Activated CD8-positive, alpha-beta T cell treated with anti-CD3 and anti-CD28 coated beads for 36 hours (primary cell): ENCODE measurements around the gene ZNRF4. TPM values are rescaled to one million over a fixed set of nuclear protein-coding genes. Genes with fewer than 3 reads are reported as not detected.

Experiments used
- ATAC-seq: fragments of 200-7000 bp; cut with Tn5 transposase; one replicate; pipeline ENCODE4 v1.10.0; 2021; ENCODE audit warnings: mild to moderate bottlenecking, moderate library complexity
- CTCF ChIA-PET: fragments of 350-600 bp; sonication (Branson Sonifier 250); formaldehyde crosslinking; loops from one replicate; lab custom pipeline; 2021; ENCODE audit warnings: antibody characterized with exemption; lab: Charles Lee
- POLR2A ChIA-PET: fragments of 350-600 bp; sonication (Branson Sonifier 250); formaldehyde crosslinking; loops from one replicate; lab custom pipeline; 2021; ENCODE audit warnings: antibody characterized with exemption; lab: Charles Lee
- DNase-seq: peaks from one replicate; pipeline ENCODE4 v3.0.0-alpha.2; 2020
- H3K27ac Mint-ChIP-seq: one replicate; pipeline ENCODE4 v1.8.0; 2021; ENCODE audit warnings: mild to moderate bottlenecking, mixed read lengths
- H3K27me3 Mint-ChIP-seq: one replicate; pipeline ENCODE4 v1.8.0; 2021; ENCODE audit warnings: mixed read lengths
- H3K36me3 Mint-ChIP-seq: one replicate; pipeline ENCODE4 v1.8.0; 2021; ENCODE audit warnings: low read depth, mixed read lengths
- H3K4me1 Mint-ChIP-seq: one replicate; pipeline ENCODE4 v1.8.0; 2021; ENCODE audit warnings: low read depth, mixed read lengths
- H3K4me3 Mint-ChIP-seq: one replicate; pipeline ENCODE4 v1.8.0; 2021; ENCODE audit warnings: mild to moderate bottlenecking, moderate library complexity, mixed read lengths
- H3K9me3 Mint-ChIP-seq: one replicate; pipeline ENCODE4 v1.8.0; 2021; ENCODE audit warnings: mixed read lengths
- intact Hi-C: fragments of 100-400 bp; cut with micrococcal nuclease; formaldehyde crosslinking; loops from one replicate; pipeline ENCODE4 v1.10.0; 2022
- total RNA-seq, 2 experiments: library from RNA; stranded (reverse); gene quantifications; one replicate each; pipeline ENCODE4 v1.2.3, GENCODE V29; 2021
- TF ChIP-seq, protein P1 (sequence below): fragments of 200-600 bp; IDR thresholded peaks from one replicate; pipeline ENCODE4 v1.8.0; 2022; ENCODE audit warnings: antibody characterized with exemption, mild to moderate bottlenecking

The ZNRF4 gene
- total RNA-seq, 2 experiments from 2014 or later: not detected

DNA sequence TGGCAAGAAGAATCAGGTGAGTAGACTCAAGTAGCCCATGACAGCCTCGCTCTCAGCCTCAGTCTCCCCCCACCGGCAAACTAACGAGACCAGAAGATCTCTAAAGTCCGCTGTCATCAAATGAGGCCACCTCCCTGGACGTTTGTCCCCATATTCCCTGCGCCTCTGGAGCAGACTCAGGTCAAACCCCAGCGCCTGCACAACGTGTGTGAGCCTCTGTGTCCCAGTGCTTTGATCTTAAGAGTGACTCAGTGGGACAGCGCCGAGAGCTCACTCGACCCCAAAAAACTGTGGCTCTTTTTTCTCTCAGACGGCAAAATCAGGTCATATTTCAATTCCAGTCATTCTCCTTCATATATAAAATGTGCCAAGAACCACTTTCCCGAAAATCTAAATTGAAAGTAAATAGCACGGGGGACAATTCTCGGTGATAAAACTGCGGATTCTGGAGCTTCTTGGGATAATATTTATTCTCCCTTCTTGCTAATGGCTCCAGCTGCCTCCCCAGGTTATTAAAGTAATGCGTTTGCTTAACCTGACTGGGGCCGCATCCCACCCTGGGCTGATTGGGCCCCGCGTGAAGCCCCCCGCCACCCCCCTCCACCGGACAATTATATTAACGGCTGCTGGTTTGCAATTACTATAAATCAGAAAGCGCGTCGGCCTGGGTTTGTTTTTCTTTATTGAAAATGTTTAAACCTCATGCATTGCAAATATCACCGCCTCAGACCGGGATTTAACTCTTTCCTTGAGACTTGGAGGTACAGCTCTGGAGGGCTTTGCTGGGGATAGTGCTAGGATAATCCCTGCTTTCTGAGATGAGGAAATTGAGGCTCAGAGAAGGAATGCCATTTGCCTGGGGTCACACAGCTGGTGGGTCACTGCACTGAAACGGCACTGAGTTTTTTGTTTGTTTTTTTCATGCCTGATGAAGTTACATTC lies 37.5 kb upstream of the ZNRF4 start:
- Mint-ChIP-seq H3K4me1 (no peaks in the 10 kb centered on the region), H3K9me3 (no peaks in the 10 kb centered on the region), H3K4me3 (no peak overlapping the region), H3K27me3 (peaks cover 28% of the 10 kb centered on the region), H3K36me3 (no peaks in the 10 kb centered on the region), H3K27ac (no peak overlapping the region)
- ChIA-PET POLR2A (no interaction called here), CTCF (no interaction called here)
- TF ChIP-seq, protein P1, sequence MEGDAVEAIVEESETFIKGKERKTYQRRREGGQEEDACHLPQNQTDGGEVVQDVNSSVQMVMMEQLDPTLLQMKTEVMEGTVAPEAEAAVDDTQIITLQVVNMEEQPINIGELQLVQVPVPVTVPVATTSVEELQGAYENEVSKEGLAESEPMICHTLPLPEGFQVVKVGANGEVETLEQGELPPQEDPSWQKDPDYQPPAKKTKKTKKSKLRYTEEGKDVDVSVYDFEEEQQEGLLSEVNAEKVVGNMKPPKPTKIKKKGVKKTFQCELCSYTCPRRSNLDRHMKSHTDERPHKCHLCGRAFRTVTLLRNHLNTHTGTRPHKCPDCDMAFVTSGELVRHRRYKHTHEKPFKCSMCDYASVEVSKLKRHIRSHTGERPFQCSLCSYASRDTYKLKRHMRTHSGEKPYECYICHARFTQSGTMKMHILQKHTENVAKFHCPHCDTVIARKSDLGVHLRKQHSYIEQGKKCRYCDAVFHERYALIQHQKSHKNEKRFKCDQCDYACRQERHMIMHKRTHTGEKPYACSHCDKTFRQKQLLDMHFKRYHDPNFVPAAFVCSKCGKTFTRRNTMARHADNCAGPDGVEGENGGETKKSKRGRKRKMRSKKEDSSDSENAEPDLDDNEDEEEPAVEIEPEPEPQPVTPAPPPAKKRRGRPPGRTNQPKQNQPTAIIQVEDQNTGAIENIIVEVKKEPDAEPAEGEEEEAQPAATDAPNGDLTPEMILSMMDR: no peak
- intact Hi-C loops: no loop called here
- ATAC-seq (no peak), DNase-seq (no peak)

DNA sequence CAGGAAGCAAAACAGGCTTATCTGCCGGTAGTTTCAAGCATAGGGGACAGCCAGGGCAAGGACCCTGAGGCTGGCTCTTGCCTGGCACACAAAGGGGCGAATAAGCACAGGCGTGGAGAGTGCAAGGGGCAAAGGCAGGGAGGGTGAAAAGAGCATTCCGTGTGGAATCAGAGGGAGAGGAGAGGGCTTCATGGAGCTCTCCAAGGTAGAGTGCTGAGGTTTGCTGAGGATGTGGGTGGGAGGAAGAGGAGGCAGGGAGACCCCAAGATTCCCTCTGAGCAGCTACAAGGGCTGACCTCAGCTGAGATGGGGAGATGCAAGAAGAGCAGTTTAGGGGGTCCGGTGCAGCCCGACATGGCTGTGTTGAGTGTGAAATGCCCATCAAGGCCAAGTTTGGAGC lies 36.5 kb upstream of the ZNRF4 start:
- H3K36me3 Mint-ChIP-seq: no peaks in the 10 kb centered on the region
- ATAC-seq: no peak
- ChIA-PET POLR2A (no interaction called here), CTCF (no interaction called here)
- TF ChIP-seq, protein P1: no peak
- no peaks in the 10 kb centered on the region for H3K9me3 Mint-ChIP-seq
- peaks cover 28% of the 10 kb centered on the region for H3K27me3 Mint-ChIP-seq
- DNase-seq: no peak
- intact Hi-C loops: no loop called here
- no peak overlapping the region for H3K4me3 Mint-ChIP-seq
- H3K4me1 Mint-ChIP-seq: no peaks in the 10 kb centered on the region
- H3K27ac Mint-ChIP-seq: no peak overlapping the region

DNA sequence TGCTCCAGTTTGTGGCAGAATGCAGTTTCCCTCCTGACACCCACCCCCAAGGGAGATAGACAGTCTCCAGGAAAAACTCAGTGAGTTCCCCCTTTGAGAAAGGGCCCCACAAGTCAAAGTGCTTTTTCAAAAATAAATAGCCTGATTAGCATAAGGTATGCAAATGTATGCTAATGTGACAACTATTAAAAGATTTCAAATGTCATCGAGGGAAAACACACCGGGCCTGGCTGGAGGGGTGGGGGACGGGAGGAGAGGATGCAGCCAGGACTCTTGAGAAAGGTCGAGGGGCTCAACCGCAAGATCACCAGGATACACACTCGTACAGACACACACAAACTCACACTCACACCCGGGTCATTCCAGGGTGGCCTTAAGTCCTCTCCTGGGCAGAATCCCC lies 34.3 kb upstream of the ZNRF4 start:
- Mint-ChIP-seq H3K27me3 (peaks cover 29% of the 10 kb centered on the region), H3K9me3 (no peaks in the 10 kb centered on the region), H3K4me3 (no peak overlapping the region), H3K4me1 (no peaks in the 10 kb centered on the region), H3K36me3 (no peaks in the 10 kb centered on the region), H3K27ac (no peak overlapping the region)
- TF ChIP-seq, protein P1: no peak
- ATAC-seq: no peak
- ChIA-PET CTCF (no interaction called here), POLR2A (interaction anchor here (0.6 kb wide), 1 partner anchor 379 kb away, joined by 3 read pairs; no protein-coding TSS in a partner anchor)
- no peak for DNase-seq
- intact Hi-C loops: no loop called here

DNA sequence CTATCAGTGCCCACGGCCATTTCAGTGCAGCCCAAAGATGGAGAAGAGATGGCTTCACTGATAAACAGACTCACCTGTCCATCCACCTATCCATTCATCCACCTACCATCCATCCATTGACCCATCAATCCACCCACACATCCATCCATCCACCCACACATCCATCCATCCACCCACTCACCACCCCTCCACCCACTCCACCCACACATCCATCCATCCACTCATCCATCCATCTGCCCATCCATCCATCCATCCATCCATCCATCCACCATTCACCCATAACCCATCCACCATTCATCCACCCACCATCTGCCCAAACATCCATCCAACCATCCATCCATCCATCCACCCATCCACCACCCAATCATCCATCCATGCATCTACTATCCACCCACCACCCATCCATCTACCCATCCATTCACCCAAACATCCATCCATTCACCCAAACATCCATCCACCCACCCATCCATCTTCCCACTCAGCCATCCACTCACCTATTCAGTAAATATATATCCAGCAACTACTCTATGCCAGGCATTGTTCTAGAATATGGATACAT lies 31.6 kb upstream of the ZNRF4 start:
- Mint-ChIP-seq H3K27me3 (peaks cover 24% of the 10 kb centered on the region), H3K27ac (no peak overlapping the region), H3K9me3 (no peaks in the 10 kb centered on the region), H3K4me1 (no peaks in the 10 kb centered on the region), H3K4me3 (no peak overlapping the region), H3K36me3 (no peaks in the 10 kb centered on the region)
- no peak for ATAC-seq
- POLR2A ChIA-PET: no interaction called here
- CTCF ChIA-PET: no interaction called here
- intact Hi-C loops: no loop called here
- TF ChIP-seq, protein P1: no peak
- no peak for DNase-seq
